Pons (tissue), 1 donor: ENCODE measurements around the gene EVC2.

Experiments
- DNase-seq: peaks from one replicate; pipeline ENCODE4 v3.0.0-alpha.2; 2016; ENCODE audit warnings: low spot score

Gene EVC2

DNA sequence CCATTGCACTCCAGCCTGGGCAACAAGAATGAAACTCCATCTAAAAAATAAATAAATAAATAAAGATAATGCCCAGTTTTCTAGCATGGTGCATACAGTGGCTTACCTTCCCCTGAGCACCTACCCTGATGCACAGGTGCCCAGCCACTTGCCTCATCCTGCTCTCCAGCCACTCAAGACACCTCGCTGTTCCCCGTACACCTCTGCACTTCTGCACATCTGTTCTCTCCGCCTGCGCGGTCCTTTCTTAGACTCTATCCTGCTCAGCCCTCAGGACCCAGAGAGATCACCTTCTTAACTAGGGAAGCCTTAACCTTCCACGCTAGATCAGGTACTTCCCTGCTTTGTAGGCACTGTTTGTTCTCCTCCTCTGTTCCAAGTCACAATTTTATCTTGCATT lies 5.5 kb upstream of the EVC2 start:
- no peak for DNase-seq

- no peak for DNase-seq
Observed at GRCh38 chr4:5712931-5713330, 4.6 kb upstream of the EVC2 start.

- DNase-seq = no peak
Observed at GRCh38 chr4:5712517-5712916, 4.2 kb upstream of the EVC2 start.

GRCh38 chr4:5711479-5712184 lies 3.3 kb upstream of the EVC2 start:
- DNase-seq = no peak

GRCh38 chr4:5710961-5711478 lies 2.7 kb upstream of the EVC2 start, which contains the start of gene EVC:
Gene EVC, plus strand, starts transcription at chr4:5711201. Its CDS starts 180 bp downstream, at chr4:5711381.
- DNase-seq = no peak

DNA sequence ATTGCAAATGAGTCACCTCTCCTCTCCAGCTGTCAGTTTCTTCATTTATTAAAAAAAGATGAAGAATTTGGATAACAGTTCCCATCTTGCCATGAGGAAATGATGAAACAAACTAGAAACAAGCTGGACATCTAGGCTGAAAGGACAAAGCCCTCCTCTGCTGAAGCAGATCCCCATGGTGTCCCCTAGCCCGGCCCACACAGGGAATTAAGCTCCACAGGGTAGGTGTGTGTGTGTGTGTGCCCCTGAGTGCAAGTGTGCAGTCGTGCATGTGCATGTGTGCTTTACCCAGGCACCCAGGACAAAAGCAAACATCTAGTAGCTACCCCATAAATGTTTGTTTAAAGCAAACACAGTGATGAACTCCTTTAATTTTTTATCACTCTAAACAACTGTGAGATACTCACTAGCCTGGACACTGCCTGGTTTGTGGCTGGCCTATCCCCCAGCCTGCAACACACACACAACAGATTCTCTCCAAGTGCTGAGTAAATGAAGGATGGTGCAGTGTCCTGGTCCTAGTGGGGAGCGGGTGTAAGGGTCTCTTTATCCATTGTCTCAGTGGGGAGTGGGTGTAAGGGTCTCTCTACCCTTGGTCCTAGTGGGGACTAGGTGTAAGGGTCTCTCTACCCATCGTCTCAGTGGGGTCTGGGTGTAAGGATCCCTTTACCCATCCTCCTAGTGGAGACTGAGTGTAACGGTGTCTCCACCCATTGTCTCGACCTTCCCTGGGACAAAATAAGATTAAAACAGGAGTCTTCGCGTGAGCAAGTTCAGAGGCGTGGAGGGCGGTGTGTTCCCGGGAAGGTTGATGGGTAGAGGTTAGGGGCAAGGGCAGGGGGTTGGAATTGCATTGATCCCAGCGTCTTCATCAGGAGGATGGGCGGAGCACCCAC lies 2.0 kb upstream of the EVC2 start:
- DNase-seq = no peak

DNA sequence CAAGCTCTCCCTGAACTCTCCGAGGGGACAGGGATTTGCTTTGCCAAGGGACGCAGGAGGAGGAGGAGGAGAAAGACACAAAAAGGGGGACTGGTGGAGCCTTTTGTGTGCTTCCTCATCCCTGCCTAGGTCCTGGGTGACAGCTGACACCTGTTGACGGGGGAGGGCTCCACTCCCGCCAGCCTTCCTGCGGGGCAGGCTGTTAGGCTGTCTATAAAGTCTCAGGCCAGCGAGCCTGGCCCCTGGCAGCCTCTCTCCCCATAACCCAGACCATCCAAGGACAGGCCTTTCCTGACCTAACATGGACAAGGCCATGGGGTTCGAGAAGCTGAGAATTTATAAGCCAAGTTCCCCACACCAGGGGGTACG lies 832 bp upstream of the EVC2 start:
- DNase-seq = no peak

GRCh38 chr4:5707778-5708448 lies 446 bp downstream of the EVC2 start:
- no peak for DNase-seq

DNA sequence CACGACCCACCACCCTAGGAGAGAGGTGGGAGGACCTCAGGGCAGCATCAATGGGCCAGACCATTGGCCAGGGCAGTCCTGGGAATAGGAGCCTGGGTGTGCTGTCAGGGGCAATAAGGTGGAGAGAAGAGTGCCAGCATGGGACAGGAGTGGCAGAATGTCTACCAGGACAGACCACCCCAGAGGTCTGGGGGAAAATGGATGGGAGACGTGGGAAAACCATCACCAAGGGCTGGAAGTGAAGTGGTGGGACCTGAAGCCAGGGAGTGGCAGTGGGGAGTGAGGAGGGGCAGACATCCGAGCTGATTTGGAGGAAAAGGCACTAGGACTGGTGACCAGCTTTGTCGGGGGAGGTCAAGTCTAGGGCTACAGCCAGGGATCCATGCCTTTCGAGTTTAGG lies 993 bp downstream of the EVC2 start:
- DNase-seq = no peak

DNA sequence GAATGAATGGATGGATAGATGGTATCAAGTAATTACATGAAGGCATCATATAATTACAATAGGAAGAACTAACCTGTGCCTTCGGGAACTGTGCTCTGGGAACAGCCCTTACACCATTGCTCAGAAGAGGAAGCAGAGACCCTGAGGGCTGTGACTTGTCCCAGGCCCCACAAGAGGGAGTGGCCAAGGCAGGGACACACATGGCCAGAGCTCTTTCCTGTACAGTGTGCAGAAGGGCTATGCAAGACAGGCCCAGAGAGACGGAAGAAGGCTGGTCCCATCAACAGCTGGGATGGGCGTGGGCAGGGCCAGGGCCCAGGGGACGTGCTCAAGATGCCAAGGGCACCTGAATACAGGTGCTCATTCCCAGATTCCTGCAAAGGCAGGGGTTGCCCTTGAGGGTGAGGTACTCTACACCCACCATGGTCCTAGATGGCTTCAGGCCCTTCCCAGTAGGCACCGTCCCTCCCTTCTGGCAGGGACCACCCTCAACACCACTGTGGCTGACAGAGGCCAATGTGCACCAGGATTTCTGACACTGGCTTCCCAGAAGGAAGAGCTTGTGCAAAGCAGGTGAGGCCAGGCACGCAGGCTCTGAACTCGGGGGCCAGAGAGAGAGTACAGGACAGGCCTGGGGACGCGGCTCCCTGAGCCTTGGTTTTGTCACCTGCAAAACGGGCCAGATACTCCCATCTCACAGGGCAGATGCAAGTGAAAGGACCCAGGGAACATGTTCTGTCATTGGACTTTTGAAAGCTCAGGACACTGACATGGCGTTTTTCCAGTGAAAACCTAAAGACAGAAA lies 1.7 kb downstream of the EVC2 start:
- no peak for DNase-seq

GRCh38 chr4:5705647-5706320 lies 2.6 kb downstream of the EVC2 start:
- DNase-seq = no peak

DNA sequence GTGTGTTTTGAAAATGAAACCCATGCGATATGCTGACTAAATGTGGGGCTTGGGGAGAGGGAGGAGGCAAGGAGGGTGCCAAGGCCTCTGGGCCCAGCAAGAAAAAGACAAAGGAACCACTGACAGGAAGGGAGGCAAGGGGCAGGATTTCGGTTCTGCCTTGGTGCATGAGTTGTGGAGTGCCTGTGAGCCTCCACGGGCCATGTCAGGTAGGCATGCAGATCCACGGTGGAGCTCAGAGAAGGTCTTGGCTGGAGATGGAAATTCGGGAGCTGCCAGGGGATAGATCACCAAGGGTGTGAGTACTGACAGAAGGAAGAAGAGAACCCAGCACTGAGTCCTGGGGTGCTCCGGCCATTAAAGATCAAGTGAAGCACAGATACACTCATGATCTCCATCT lies 4.1 kb downstream of the EVC2 start:
- DNase-seq = no peak

GRCh38 chr4:5703831-5704230 lies 4.5 kb downstream of the EVC2 start:
- DNase-seq = no peak

DNA sequence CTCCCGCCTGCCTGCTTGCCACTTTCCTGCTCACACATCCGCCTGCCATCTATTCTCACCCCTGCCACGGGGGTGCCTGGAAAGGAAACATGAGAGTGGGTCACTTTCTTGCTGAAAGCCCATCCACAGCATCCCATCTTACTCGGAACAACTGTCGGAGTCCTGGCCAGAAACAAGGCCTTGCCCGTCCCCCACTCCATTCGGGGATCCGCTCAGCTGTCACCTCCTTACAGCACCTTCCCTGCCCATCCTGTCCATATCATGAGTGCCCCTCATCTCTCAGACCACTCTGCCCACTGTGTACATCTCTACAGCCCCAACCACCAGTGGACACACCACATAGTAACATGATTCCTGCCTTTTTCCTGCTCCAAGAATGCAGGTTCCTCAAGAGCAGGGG lies 6.4 kb downstream of the EVC2 start:
- DNase-seq = no peak

DNA sequence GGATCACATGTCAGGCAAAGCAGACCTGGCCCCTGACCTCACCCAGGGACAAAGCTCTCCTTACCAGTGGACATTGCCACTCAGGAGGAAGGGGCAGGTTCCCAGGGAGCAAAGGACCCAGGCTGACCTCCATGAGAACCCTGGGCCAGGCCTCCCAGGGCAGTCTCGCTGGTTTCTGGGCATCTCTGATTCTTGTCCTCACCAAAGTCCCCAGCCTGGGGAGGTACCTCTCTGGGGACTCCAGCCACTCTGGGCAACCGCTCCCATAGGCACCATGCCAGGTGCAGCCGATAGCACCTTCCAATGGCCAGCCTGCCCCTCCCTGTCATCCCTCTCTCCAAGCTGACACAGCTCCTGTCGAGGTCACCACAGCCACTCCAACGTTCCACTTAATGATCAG lies 7.9 kb downstream of the EVC2 start:
- DNase-seq = no peak

DNA sequence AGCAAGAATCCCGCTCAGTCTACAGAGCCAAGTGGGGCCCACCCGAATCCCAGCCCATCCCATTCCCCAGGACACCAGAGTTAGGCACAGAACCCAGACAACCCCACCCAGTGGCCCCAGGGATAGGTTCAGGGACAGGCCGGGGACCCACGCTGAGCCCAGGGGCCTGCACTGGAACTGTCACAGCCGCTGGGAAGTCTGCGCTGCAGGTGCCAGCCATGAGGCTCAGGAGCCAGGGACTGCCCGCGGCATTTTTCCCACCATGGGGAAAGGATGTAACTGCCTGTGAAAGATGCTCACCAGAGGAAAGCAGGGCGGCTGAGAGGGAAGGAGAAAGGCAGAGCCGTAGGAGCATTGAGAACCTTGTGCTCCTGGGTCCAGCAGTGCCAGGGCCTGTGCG lies 12.0 kb downstream of the EVC2 start:
- DNase-seq = no peak

DNA sequence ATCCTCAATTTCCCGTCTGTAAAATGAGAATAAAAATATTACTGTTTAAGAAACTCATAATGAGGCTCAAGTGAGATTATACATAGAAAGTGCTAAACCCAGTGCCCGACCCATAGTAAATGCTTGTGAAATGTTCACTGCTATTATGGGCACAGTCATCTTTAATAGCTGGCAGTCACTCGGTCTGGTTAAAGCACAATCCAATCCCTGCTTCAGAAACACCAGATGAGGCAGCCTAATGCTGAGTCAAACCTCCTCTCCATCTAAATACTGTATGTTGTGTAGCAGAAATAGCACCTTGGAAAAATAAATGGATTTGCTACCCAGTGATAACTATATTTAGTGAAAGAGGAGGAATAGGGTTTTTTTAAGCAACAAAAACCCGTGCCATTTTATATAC lies 14.5 kb downstream of the EVC2 start:
- no peak for DNase-seq

DNA sequence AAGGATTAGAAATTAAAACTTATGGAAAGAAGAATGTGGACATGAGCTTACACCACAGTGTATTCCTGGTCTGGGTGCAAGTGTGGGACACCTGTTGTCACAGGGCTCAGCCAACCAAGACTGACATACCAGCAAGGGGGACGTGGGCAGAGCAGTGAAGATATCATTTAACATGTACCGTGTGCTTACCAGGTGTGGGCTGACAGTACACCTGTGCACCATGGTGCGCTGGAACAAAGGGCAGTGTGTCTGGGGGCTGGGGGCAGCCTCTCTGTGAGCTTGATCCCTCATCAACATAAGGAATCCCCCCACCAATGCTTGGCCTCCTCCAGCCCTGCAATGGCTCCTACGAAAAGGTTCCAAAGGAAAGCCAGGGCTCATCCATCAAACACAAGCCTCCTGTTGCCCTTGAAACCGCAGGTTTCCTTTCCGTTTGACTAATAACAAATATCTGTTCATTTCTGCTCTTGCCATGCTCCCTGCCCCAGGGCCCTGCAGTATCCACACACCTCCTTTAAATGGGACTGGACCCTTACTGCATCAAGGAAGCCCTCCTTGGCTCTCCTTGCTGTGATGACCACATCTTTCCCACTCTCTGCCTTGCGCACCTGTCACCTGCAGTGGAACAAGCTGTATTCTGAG lies 16.7 kb downstream of the EVC2 start:
- DNase-seq = no peak

- no peak for DNase-seq
Observed at GRCh38 chr4:5689065-5689464, 19.3 kb downstream of the EVC2 start.

DNA sequence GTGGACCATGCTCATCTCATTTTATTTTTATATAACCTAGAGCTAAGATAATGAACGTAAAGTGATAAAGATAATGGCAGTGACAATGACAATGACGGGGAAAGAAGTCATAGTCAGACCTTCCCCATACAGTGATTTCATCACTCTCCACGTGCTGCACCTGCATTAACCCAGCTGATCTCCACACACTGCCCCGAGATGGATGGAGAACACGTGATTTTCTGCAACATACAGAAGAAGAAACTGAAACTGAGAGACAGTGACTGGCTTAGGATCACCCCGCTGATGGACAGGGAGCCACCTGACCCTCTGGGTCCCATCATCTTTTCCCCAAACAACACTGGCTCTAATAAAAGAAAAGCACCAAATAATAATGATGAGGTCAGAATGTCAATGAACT lies 22.0 kb downstream of the EVC2 start:
- DNase-seq = no peak

GRCh38 chr4:5685296-5685695 lies 23.1 kb downstream of the EVC2 start:
- no peak for DNase-seq
